GM15510 (cell line): ENCODE measurements around the gene MYO5B.

ENCODE experiments used
- POLR2A ChIP-seq: IDR thresholded peaks from 3 replicates; pipeline ENCODE4 v1.6.1; 2011; ENCODE audit warnings: borderline replicate concordance; ENCODE audit not compliant: insufficient read length; ENCODE audit errors: extremely low read depth

MYO5B gene

GRCh38 chr18:50194631-50195532 is at the start of gene MYO5B:
TSS of gene MYO5B (minus strand) at chr18:50195147. CDS start at chr18:50194793, 354 bp downstream.
- TF ChIP-seq POLR2A: no peak

DNA sequence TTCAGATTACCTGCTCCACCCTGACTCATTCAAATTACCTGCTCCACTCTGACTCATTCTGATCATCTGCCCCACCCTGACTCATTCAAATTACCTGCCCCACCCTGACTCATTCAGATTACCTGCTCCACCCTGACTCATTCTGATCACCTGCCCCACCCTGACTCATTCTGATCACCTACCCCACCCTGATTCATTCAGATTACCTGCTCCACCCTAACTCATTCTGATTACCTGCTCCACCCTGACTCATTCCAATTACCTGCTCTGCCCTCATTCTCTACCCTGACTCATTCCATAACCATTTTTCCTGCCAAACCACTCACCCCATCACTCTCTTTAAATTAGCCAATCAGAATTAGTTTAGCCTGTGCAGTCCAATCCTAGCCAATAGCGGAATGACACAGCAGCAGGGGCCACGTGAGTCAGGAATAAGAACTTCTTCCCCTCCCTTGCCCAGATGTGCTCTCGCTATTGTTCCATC is 45.2 kb upstream of the MYO5B start:
- no peak for TF ChIP-seq POLR2A

DNA sequence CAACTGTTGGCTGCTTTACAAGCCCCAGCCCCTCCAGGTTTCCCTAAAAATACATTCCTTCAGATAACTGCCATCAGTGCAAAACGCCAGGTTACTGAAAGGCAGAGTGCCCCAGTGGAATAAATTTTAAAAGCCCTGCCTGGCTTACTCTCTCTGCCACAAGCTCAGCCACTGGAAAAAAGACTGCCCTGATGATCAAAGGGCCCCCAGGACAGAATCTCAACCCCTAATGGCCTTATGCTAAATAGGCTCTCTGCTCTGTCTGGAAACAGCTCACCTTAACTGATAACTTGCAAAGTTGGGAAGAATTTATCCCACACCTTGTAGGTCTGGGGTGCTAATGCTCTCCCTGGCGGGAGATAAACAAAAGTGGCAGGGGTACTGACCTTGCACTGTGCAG is 37.5 kb upstream of the MYO5B start:
- TF ChIP-seq POLR2A: no peak

- TF ChIP-seq POLR2A: no peak
These were observed 36.7 kb upstream of the MYO5B start for GRCh38 chr18:50231621-50232020.

DNA sequence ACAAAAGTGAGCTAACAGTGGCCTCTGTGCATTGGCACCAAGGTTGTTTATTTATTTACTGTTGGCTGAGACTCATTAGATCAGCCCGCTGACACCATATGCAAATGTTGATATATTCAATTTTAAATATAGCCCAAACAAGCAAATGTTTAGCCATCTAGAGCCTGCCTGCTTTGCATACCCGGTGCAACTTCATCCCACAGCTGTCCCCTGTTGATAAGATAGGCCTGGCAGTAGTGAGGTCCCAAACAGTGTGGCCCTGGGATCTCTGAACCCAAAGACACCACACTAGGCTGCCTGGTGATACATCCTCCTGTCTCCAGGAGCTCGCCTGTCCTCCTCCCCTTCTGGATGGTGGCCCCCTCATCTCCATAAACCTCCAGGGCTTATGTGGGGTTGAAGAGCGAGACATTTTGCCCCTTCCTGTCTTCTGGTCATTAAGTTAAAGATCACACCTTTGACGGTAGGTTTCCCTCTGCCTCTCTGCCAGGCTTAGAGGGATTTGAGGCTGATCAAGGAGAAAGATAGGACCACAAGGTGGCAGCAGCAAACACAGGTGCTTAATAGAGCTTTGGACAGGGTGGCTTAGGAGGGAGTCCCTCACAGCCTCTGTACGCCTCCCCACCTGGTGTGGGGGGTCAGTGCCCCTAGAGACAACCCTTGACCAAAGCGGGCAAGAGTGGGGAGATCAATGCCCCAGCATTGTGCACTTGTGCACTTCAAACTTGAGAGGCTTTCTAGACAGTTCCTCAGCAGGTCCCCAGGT is 23.7 kb upstream of the MYO5B start:
- TF ChIP-seq POLR2A: no peak

- no peak for TF ChIP-seq POLR2A
These were observed 14.4 kb upstream of the MYO5B start for GRCh38 chr18:50209311-50209710.

- TF ChIP-seq POLR2A: no peak
These were observed 12.8 kb upstream of the MYO5B start for GRCh38 chr18:50207722-50208121.

DNA sequence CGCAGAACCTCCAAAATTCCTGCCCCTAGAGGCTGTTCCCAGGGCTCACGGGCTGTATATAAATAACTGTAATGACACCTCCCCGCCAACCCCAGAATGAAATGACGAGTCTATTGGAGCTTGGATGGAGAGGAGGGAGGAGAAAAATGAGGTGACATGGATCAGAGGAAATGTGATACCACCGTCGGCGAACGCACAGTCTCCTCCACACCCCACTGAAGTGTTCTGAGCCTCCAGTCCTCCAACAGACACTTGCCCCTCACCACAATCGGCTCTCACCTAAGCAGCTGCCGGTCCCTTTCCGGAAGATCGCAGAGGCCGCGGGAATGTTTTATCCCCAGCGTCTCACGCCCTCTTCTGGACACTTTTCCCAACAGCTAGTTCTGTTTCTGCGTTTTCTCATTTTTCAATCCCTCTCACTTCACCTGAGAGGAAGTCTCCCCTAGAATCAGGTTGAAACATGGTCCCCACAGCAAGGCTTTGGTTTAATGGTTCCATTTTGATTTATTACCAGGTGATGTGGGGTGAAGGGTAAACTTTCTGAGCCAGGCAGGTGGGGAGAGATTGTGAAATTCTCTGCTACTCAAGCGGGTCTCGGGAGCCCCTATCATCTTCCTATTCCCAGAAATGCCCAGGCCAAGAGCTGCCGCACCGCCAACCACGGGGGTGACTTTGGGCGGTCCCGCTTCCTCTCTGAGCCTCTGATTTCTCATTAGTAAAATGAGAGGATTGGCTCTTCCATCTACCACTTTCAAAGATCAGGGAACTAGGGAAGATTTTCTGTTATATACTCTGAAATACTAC is 9.1 kb upstream of the MYO5B start:
- TF ChIP-seq POLR2A: no peak

DNA sequence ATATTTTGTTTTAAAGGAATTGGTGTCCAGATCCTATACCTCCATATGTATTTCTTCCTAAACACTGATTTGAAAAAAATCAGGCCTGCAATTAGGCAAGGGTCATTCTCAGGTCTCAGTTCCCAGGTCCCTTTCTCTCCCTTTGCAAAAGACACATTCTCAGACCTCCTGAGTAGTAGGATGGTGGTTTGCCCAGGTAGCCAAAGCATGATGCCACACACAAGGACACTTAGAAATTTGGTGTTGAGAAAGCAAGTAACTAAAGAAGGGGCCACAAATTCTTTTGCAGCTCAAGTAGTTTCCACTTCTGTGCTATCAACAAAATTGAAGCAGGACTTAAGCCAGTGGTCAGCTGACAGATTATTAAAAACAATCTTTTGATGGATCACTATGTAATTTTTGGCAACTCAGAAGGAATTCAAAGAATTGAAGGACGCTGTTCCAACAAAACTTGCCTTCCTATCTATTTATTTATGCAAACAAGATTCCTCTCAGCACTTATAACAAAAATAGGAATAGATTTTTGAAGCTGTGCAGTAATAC is 6.6 kb upstream of the MYO5B start:
- no peak for TF ChIP-seq POLR2A

DNA sequence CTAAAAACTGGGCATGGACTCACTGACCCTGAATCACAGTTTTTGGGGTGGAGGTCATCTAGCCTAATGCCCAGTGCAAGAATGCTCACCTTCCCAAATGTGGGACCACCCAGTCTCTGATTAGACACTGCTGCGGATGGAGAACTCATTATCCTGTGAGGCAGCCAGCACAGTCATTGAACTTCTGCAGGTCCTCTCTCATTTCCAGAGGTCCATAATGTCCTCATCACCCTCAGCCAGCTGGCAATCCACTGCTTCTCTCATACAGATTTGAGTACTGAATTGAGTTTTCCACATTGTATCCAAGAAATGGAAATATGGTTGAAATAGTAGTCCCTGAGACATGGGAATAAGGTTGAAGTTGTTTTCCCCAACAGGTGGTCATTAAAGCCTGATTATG is 5.0 kb upstream of the MYO5B start:
- TF ChIP-seq POLR2A: no peak

GRCh38 chr18:50199346-50199855 is 4.5 kb upstream of the MYO5B start:
- TF ChIP-seq POLR2A: no peak

GRCh38 chr18:50196261-50196660 is 1.3 kb upstream of the MYO5B start:
- no peak for TF ChIP-seq POLR2A

GRCh38 chr18:50195689-50196088 is 742 bp upstream of the MYO5B start:
- TF ChIP-seq POLR2A: no peak
